ENCODE measurements around the gene F8.
A peak's percentile ranks its signal among the peaks of the same experiment; 100 is the strongest.

F8 gene

GRCh38 chrX:154805696-154806091 lies 216.8 kb downstream of the F8 start:
- TF ChIP-seq CREB1 (IDR thresholded peaks at IDR 0.05; ENCODE audit: low read depth) (no peak), EP300 (IDR thresholded peaks at IDR 0.05; ENCODE audit: borderline replicate concordance) (no peak), NFIC (IDR thresholded peaks at IDR 0.05) (no peak), YY1 (IDR thresholded peaks at IDR 0.05; ENCODE audit: low read depth) (no peak), FOXM1 (IDR thresholded peaks at IDR 0.05; ENCODE audit: borderline replicate concordance, low read depth) (no peak), CEBPB (IDR thresholded peaks at IDR 0.05) (no peak), TCF12 (IDR thresholded peaks at IDR 0.05; ENCODE audit: low read depth) (no peak), ZBTB7A (IDR thresholded peaks at IDR 0.05; ENCODE audit: low read depth) (no peak), REST (IDR thresholded peaks at IDR 0.05; ENCODE audit: low read depth) (no peak), TEAD4 (IDR thresholded peaks at IDR 0.05) (no peak), EGR1 (IDR thresholded peaks at IDR 0.05) (no peak)
- TF ChIP-seq, protein P1, sequence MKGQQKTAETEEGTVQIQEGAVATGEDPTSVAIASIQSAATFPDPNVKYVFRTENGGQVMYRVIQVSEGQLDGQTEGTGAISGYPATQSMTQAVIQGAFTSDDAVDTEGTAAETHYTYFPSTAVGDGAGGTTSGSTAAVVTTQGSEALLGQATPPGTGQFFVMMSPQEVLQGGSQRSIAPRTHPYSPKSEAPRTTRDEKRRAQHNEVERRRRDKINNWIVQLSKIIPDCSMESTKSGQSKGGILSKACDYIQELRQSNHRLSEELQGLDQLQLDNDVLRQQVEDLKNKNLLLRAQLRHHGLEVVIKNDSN (IDR thresholded peaks at IDR 0.05) = no peak

GRCh38 chrX:154804957-154805695 lies 217.4 kb downstream of the F8 start, which contains the start of gene MPP1:
TSS of gene MPP1 (minus strand) at chrX:154805485. CDS start at chrX:154805373, 112 bp downstream.
- TF ChIP-seq FOXM1 (IDR thresholded peaks at IDR 0.05; ENCODE audit: borderline replicate concordance, low read depth) (no peak), EGR1 (IDR thresholded peaks at IDR 0.05) (no peak), MAX (IDR thresholded peaks at IDR 0.05) (0 out of 2 replicates have a peak, but pooled peaks have one; percentile 32), TCF12 (IDR thresholded peaks at IDR 0.05; ENCODE audit: low read depth) (no peak), REST (IDR thresholded peaks at IDR 0.05; ENCODE audit: low read depth) (no peak), EP300 (IDR thresholded peaks at IDR 0.05; ENCODE audit: borderline replicate concordance) (no peak)

DNA sequence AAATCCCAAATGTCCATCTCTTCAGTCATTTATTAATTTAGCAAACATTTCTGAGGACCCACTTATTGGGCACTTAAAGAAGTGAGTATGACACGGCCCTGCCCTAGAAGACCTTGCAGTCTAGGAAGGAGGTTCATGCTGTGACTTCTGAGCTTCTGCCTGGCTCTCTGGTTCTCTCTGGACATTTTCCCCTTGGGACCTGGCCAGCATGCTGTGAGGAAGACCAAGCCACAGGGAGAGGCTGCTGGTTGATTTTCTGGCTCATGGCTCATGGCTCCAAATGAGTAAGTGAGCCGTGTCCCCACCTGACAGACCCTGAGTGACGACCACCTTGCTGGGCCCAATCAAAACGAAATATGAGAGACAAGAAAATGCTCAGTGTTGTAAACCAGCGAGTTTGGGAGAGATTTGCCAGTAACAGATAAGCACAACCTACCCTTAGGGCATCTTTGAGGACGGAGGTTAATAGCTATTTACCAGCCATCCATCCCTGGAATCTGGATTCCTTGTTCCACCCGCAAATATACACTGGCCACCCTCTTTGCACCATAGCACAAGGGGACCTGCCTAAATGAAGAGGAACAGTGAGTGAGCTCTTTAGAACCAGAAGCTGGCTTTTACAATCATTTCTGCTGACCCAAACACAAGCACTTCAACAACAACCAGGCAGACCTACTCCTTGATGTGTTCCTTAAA lies 218.1 kb downstream of the F8 start:
- TF ChIP-seq YY1 (IDR thresholded peaks at IDR 0.05; ENCODE audit: low read depth) (no peak), TEAD4 (IDR thresholded peaks at IDR 0.05) (no peak), TCF12 (IDR thresholded peaks at IDR 0.05; ENCODE audit: low read depth) (no peak), MAX (IDR thresholded peaks at IDR 0.05) (no peak), EP300 (IDR thresholded peaks at IDR 0.05; ENCODE audit: borderline replicate concordance) (no peak), CEBPB (IDR thresholded peaks at IDR 0.05) (no peak)
- TF ChIP-seq, protein P1 (IDR thresholded peaks at IDR 0.05) = no peak

- TF ChIP-seq EP300 (IDR thresholded peaks at IDR 0.05; ENCODE audit: borderline replicate concordance) = no peak
- TF ChIP-seq YY1 (IDR thresholded peaks at IDR 0.05; ENCODE audit: low read depth) = no peak
- no peak for TF ChIP-seq RAD21 (IDR thresholded peaks at IDR 0.05; ENCODE audit: low read depth)
- no peak for TF ChIP-seq ZBTB7A (IDR thresholded peaks at IDR 0.05; ENCODE audit: low read depth)
- TF ChIP-seq, protein P1 (IDR thresholded peaks at IDR 0.05) = no peak
- TF ChIP-seq REST (IDR thresholded peaks at IDR 0.05; ENCODE audit: low read depth) = no peak
- no peak for TF ChIP-seq TEAD4 (IDR thresholded peaks at IDR 0.05)
- TF ChIP-seq NFIC (IDR thresholded peaks at IDR 0.05) = no peak
- TF ChIP-seq CEBPB (IDR thresholded peaks at IDR 0.05) = no peak
- TF ChIP-seq EGR1 (IDR thresholded peaks at IDR 0.05) = no peak
- TF ChIP-seq TAF1 (IDR thresholded peaks at IDR 0.05; ENCODE audit: low read depth) = no peak
- TF ChIP-seq FOXM1 (IDR thresholded peaks at IDR 0.05; ENCODE audit: borderline replicate concordance, low read depth) = no peak
- no peak for TF ChIP-seq MAX (IDR thresholded peaks at IDR 0.05)
- no peak for TF ChIP-seq CREB1 (IDR thresholded peaks at IDR 0.05; ENCODE audit: low read depth)
- TF ChIP-seq TCF12 (IDR thresholded peaks at IDR 0.05; ENCODE audit: low read depth) = no peak
Observed at GRCh38 chrX:154802947-154803346, 219.6 kb downstream of the F8 start.
